Measurements from ENCODE around the gene MKRN2.
"Not testable (repeated sequence)": the region's sequence is repeated elsewhere in the genome, so short reads cannot be mapped to it uniquely, and the experiment has no call there.

The MKRN2 gene

DNA sequence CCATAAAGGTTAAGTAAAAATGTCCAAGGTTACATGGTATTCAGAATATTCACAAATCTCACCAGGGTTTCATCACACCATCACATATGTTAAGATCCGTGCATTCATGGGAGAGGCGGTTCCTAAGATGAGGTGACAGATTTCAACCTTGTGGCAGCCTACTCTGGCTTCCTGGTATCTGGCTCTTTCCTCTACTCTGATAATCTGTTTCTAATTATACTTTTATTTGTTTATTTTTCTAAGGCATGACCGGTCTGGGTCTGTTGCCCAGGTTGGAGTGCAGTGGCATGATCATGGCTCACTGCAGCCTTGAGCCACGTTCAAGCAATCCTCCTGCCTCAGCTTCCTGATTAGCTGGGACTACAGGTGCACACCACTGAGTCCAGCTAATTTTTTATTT lies 72.7 kb downstream of the MKRN2 start:
- no peak for ATAC-seq (ENCODE audit: insufficient read depth, low read depth)
- Histone ChIP-seq H3K79me2 (ENCODE audit: insufficient read depth, low read length) (peaks cover 99% of the 10 kb centered on the region), H3K9ac (ENCODE audit: low read depth, low read length) (no peak overlapping the region), H3K4me1 (ENCODE audit: insufficient read depth, low read length) (no peaks in the 10 kb centered on the region), H3K4me3 (ENCODE audit: low read depth in 1 of 2, low read length in 2 of 2) (no peak overlapping the region), H4K20me1 (ENCODE audit: insufficient read depth, low read length) (peaks cover 77% of the 10 kb centered on the region), H2AFZ (ENCODE audit: low read depth, low read length) (no peak overlapping the region), H3K4me2 (ENCODE audit: insufficient read depth, low read length) (no peak overlapping the region), H3K27ac (ENCODE audit: low read length) (no peak overlapping the region), H3K36me3 (ENCODE audit: insufficient read depth, low read length) (no peaks in the 10 kb centered on the region; the same call in 1 of the 2 replicates), H3K27me3 (ENCODE audit: insufficient read depth, low read length, poor library complexity) (no peaks in the 10 kb centered on the region), H3K9me3 (ENCODE audit: insufficient read depth, low read length, severe bottlenecking) (no peaks in the 10 kb centered on the region)
- no peak for DNase-seq
- TF ChIP-seq, protein P1, sequence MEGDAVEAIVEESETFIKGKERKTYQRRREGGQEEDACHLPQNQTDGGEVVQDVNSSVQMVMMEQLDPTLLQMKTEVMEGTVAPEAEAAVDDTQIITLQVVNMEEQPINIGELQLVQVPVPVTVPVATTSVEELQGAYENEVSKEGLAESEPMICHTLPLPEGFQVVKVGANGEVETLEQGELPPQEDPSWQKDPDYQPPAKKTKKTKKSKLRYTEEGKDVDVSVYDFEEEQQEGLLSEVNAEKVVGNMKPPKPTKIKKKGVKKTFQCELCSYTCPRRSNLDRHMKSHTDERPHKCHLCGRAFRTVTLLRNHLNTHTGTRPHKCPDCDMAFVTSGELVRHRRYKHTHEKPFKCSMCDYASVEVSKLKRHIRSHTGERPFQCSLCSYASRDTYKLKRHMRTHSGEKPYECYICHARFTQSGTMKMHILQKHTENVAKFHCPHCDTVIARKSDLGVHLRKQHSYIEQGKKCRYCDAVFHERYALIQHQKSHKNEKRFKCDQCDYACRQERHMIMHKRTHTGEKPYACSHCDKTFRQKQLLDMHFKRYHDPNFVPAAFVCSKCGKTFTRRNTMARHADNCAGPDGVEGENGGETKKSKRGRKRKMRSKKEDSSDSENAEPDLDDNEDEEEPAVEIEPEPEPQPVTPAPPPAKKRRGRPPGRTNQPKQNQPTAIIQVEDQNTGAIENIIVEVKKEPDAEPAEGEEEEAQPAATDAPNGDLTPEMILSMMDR (IDR thresholded peaks at IDR 0.05; ENCODE audit: borderline replicate concordance, extremely low read depth, low read length, poor library complexity, severe bottlenecking): no peak
- TF ChIP-seq EZH2 (IDR thresholded peaks at IDR 0.05; ENCODE audit: borderline replicate concordance, low read depth, low read length, severe bottlenecking): no peak

DNA sequence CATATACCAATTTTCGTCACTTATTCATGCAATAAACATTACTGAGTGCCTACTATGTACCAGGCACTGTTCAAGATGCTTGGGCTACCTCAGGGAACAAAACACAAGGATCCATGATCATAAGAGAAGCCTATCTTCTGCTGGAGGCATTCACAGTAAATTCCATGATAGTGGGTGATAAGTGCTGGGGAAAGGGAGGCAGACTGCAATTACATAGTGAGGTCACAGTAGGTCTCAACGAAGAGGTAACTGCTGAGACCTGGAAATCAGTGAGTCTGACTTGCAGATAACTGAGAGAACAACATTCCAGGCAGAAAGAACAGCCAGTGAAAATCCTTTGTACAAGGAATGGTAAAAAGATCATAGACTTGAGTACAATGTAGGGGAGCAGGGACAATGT lies 73.4 kb downstream of the MKRN2 start:
- H3K9me3 ChIP-seq (ENCODE audit: insufficient read depth, low read length, severe bottlenecking): no peaks in the 10 kb centered on the region
- H2AFZ ChIP-seq (ENCODE audit: low read depth, low read length): no peak overlapping the region
- no peak for TF ChIP-seq EZH2 (IDR thresholded peaks at IDR 0.05; ENCODE audit: borderline replicate concordance, low read depth, low read length, severe bottlenecking)
- TF ChIP-seq, protein P1 (IDR thresholded peaks at IDR 0.05; ENCODE audit: borderline replicate concordance, extremely low read depth, low read length, poor library complexity, severe bottlenecking): no peak
- no peak overlapping the region for H3K4me2 ChIP-seq (ENCODE audit: insufficient read depth, low read length)
- H4K20me1 ChIP-seq (ENCODE audit: insufficient read depth, low read length): peaks cover 78% of the 10 kb centered on the region
- no peak for DNase-seq
- no peak for ATAC-seq (ENCODE audit: insufficient read depth, low read depth)
- no peaks in the 10 kb centered on the region for H3K4me1 ChIP-seq (ENCODE audit: insufficient read depth, low read length)
- no peaks in the 10 kb centered on the region; the same call in 1 of the 2 replicates for H3K36me3 ChIP-seq (ENCODE audit: insufficient read depth, low read length)
- peaks cover 99% of the 10 kb centered on the region for H3K79me2 ChIP-seq (ENCODE audit: insufficient read depth, low read length)
- no peak overlapping the region for H3K27ac ChIP-seq (ENCODE audit: low read length)
- no peaks in the 10 kb centered on the region for H3K27me3 ChIP-seq (ENCODE audit: insufficient read depth, low read length, poor library complexity)
- no peak overlapping the region for H3K4me3 ChIP-seq (ENCODE audit: low read depth in 1 of 2, low read length in 2 of 2)
- no peak overlapping the region for H3K9ac ChIP-seq (ENCODE audit: low read depth, low read length)

DNA sequence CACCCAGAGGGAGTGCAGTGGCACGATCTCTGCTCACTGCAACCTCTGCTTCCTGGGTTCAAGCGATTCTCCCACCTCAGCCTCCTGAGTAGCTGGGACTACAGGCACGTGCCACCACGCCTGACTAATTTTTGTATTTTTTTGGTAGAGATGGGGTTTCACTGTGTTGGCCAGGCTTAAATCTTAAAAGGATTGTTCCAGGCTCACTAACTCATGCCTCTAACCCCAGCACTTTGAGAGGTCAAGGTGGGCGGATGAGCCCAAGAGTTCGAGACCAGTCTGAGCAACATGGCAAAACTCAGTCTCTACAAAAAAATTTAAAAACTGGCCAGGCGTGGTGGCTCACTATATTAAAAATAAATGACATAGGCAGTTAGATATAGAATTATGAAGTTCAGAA lies 74.0 kb downstream of the MKRN2 start:
- not testable (repeated sequence) for H3K36me3 ChIP-seq (ENCODE audit: insufficient read depth, low read length); H3K4me3 ChIP-seq (ENCODE audit: low read depth in 1 of 2, low read length in 2 of 2); H3K27ac ChIP-seq (ENCODE audit: low read length); H3K9ac ChIP-seq (ENCODE audit: low read depth, low read length); H2AFZ ChIP-seq (ENCODE audit: low read depth, low read length); H3K4me1 ChIP-seq (ENCODE audit: insufficient read depth, low read length); H3K4me2 ChIP-seq (ENCODE audit: insufficient read depth, low read length); H3K9me3 ChIP-seq (ENCODE audit: insufficient read depth, low read length, severe bottlenecking); DNase-seq; ATAC-seq (ENCODE audit: insufficient read depth, low read depth); H3K27me3 ChIP-seq (ENCODE audit: insufficient read depth, low read length, poor library complexity)
- Histone ChIP-seq H3K79me2 (ENCODE audit: insufficient read depth, low read length) (peaks cover 99% of the 10 kb centered on the region), H4K20me1 (ENCODE audit: insufficient read depth, low read length) (peaks cover 73% of the 10 kb centered on the region)

DNA sequence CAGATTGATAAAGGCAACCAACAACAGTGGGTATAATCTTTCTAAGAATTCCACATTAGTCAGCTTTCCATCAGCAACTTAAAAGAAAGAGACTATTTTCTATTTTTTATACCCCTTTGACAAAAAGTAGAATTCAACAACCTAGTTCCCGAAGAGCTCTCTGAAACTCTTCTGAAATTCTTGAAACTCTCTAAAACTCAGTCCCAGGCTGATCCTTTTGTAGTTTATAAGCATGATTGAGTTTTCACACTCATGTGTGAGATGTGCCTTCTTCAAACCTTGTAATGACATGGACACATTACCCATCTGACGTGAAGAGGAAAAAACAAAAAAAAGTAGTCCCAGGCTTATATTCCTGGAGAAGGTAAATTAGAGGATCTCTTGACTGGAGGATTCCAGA lies 75.6 kb downstream of the MKRN2 start:
- ATAC-seq (ENCODE audit: insufficient read depth, low read depth): no peak
- no peaks in the 10 kb centered on the region for H3K4me1 ChIP-seq (ENCODE audit: insufficient read depth, low read length)
- H3K27me3 ChIP-seq (ENCODE audit: insufficient read depth, low read length, poor library complexity): no peaks in the 10 kb centered on the region
- no peak overlapping the region for H3K9ac ChIP-seq (ENCODE audit: low read depth, low read length)
- peaks cover 70% of the 10 kb centered on the region for H4K20me1 ChIP-seq (ENCODE audit: insufficient read depth, low read length)
- peaks cover 5% of the 10 kb centered on the region; the same call in 1 of the 2 replicates for H3K36me3 ChIP-seq (ENCODE audit: insufficient read depth, low read length)
- peaks cover 99% of the 10 kb centered on the region for H3K79me2 ChIP-seq (ENCODE audit: insufficient read depth, low read length)
- no peak for DNase-seq
- no peak overlapping the region for H3K4me3 ChIP-seq (ENCODE audit: low read depth in 1 of 2, low read length in 2 of 2)
- no peak overlapping the region for H3K4me2 ChIP-seq (ENCODE audit: insufficient read depth, low read length)
- TF ChIP-seq, protein P1 (IDR thresholded peaks at IDR 0.05; ENCODE audit: borderline replicate concordance, extremely low read depth, low read length, poor library complexity, severe bottlenecking): no peak
- no peak for TF ChIP-seq EZH2 (IDR thresholded peaks at IDR 0.05; ENCODE audit: borderline replicate concordance, low read depth, low read length, severe bottlenecking)
- no peaks in the 10 kb centered on the region for H3K9me3 ChIP-seq (ENCODE audit: insufficient read depth, low read length, severe bottlenecking)
- H2AFZ ChIP-seq (ENCODE audit: low read depth, low read length): no peak overlapping the region
- no peak overlapping the region for H3K27ac ChIP-seq (ENCODE audit: low read length)
